OCI-LY1 (cell line): Measurements from ENCODE around the gene TIPIN.

Experiments
- H2AFZ ChIP-seq: fragments of 200-600 bp; sonication (generic), shearing (Covaris generic); 2 replicates; pipeline ENCODE4 v1.6.0; 2014; ENCODE audit warnings: antibody characterized with exemption, mild to moderate bottlenecking, low read length
- H3F3A ChIP-seq: fragments of 200-600 bp; sonication (generic), shearing (Covaris generic); 2 replicates; pipeline ENCODE4 v1.6.0; 2014; ENCODE audit warnings: mild to moderate bottlenecking, antibody characterized with exemption, low read length, moderate library complexity; ENCODE audit not compliant: insufficient read depth
- H3K27ac ChIP-seq: fragments of 200-600 bp; sonication (generic); 2 replicates; pipeline ENCODE4 v1.5.1; 2014; ENCODE audit warnings: low read length, mixed run types, mild to moderate bottlenecking, low read depth; ENCODE audit not compliant: poor library complexity, severe bottlenecking
- H3K27me3 ChIP-seq: fragments of 200-600 bp; sonication (generic); 2 replicates; pipeline ENCODE4 v1.6.0; 2014; ENCODE audit warnings: antibody characterized with exemption, mild to moderate bottlenecking, low read length, moderate library complexity; ENCODE audit not compliant: insufficient read depth
- H3K36me3 ChIP-seq: fragments of 200-600 bp; sonication (generic); 2 replicates; pipeline ENCODE4 v1.6.1; 2014; ENCODE audit warnings: mild to moderate bottlenecking, antibody characterized with exemption, low read length, moderate library complexity, mixed read lengths; ENCODE audit not compliant: insufficient read depth
- H3K4me1 ChIP-seq: fragments of 200-600 bp; sonication (generic); 2 replicates; pipeline ENCODE4 v1.5.1; 2014; ENCODE audit warnings: mild to moderate bottlenecking, low read length, moderate library complexity; ENCODE audit not compliant: insufficient read depth, severe bottlenecking
- H3K4me2 ChIP-seq: fragments of 200-600 bp; sonication (generic), shearing (Covaris generic); 2 replicates; pipeline ENCODE4 v1.6.1; 2014; ENCODE audit warnings: low read length
- H3K4me3 ChIP-seq: fragments of 200-600 bp; sonication (generic); 2 replicates; pipeline ENCODE4 v1.5.1; 2014; ENCODE audit warnings: low read length, low read depth, mild to moderate bottlenecking, mixed read lengths; ENCODE audit not compliant: poor library complexity, severe bottlenecking
- H3K79me2 ChIP-seq: fragments of 200-600 bp; shearing (Covaris generic); 2 replicates; pipeline ENCODE4 v1.6.1; 2016; ENCODE audit warnings: mixed run types, low read length, mixed read lengths; ENCODE audit not compliant: insufficient read depth
- H3K9ac ChIP-seq: fragments of 200-600 bp; sonication (generic), shearing (Covaris generic); 2 replicates; pipeline ENCODE4 v1.6.1; 2014; ENCODE audit warnings: mild to moderate bottlenecking, low read length, mixed read lengths
- H3K9me2 ChIP-seq: fragments of 200-600 bp; sonication (generic), shearing (Covaris generic); 2 replicates; pipeline ENCODE4 v1.6.1; 2014; ENCODE audit warnings: low read depth, mild to moderate bottlenecking, low read length, mixed read lengths
- H3K9me3 ChIP-seq: fragments of 200-600 bp; shearing (Covaris generic); 2 replicates; pipeline ENCODE4 v1.6.1; 2014; ENCODE audit warnings: low read length, mixed read lengths
- H4K20me1 ChIP-seq: fragments of 200-600 bp; sonication (generic), shearing (Covaris generic); 2 replicates; pipeline ENCODE4 v1.6.0; 2016; ENCODE audit warnings: mild to moderate bottlenecking, low read length; ENCODE audit not compliant: insufficient read depth
- EZH2 ChIP-seq: fragments of 200-600 bp; sonication (generic), shearing (Covaris generic); IDR thresholded peaks from 2 replicates; pipeline ENCODE4 v1.8.0; 2017; ENCODE audit warnings: borderline replicate concordance, mixed run types, mild to moderate bottlenecking, antibody characterized with exemption, low read length, moderate library complexity, mixed read lengths
- TF ChIP-seq, protein P1 (sequence below): fragments of 200-600 bp; sonication (generic), shearing (Covaris generic); IDR thresholded peaks from 2 replicates; pipeline ENCODE4 v1.5.1; 2017; ENCODE audit warnings: mild to moderate bottlenecking, antibody characterized with exemption, low read length, moderate library complexity, mixed read lengths

Gene TIPIN

GRCh38 chr15:66290518-66290917 is 66.0 kb downstream of the TIPIN start:
- TF ChIP-seq EZH2: no peak
- TF ChIP-seq, protein P1, sequence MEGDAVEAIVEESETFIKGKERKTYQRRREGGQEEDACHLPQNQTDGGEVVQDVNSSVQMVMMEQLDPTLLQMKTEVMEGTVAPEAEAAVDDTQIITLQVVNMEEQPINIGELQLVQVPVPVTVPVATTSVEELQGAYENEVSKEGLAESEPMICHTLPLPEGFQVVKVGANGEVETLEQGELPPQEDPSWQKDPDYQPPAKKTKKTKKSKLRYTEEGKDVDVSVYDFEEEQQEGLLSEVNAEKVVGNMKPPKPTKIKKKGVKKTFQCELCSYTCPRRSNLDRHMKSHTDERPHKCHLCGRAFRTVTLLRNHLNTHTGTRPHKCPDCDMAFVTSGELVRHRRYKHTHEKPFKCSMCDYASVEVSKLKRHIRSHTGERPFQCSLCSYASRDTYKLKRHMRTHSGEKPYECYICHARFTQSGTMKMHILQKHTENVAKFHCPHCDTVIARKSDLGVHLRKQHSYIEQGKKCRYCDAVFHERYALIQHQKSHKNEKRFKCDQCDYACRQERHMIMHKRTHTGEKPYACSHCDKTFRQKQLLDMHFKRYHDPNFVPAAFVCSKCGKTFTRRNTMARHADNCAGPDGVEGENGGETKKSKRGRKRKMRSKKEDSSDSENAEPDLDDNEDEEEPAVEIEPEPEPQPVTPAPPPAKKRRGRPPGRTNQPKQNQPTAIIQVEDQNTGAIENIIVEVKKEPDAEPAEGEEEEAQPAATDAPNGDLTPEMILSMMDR: no peak
- Histone ChIP-seq H3K36me3 (no peaks in the 10 kb centered on the region; the same call in 1 of the 2 replicates), H3K27ac (no peak overlapping the region), H3K9ac (no peak overlapping the region), H3K79me2 (peaks cover 16% of the 10 kb centered on the region), H2AFZ (no peak overlapping the region), H3K4me2 (no peak overlapping the region), H3K4me1 (peaks cover 78% of the 10 kb centered on the region), H3K9me2 (no peaks in the 10 kb centered on the region), H4K20me1 (no peaks in the 10 kb centered on the region), H3K9me3 (no peaks in the 10 kb centered on the region), H3F3A (peaks cover 7% of the 10 kb centered on the region; the same call in 1 of the 2 replicates), H3K27me3 (no peaks in the 10 kb centered on the region), H3K4me3 (no peak overlapping the region)

GRCh38 chr15:66290007-66290406 is 66.5 kb downstream of the TIPIN start:
- H3K4me2 ChIP-seq: no peak overlapping the region
- peaks cover 76% of the 10 kb centered on the region for H3K4me1 ChIP-seq
- no peak for TF ChIP-seq EZH2
- H3K4me3 ChIP-seq: no peak overlapping the region
- H3K27ac ChIP-seq: no peak overlapping the region
- no peaks in the 10 kb centered on the region for H3K9me3 ChIP-seq
- H3K9me2 ChIP-seq: no peaks in the 10 kb centered on the region
- peaks cover 7% of the 10 kb centered on the region; the same call in 1 of the 2 replicates for H3F3A ChIP-seq
- no peaks in the 10 kb centered on the region for H3K27me3 ChIP-seq
- H3K9ac ChIP-seq: no peak overlapping the region
- no peaks in the 10 kb centered on the region for H4K20me1 ChIP-seq
- peaks cover 11% of the 10 kb centered on the region for H3K79me2 ChIP-seq
- H2AFZ ChIP-seq: no peak overlapping the region
- no peaks in the 10 kb centered on the region for H3K36me3 ChIP-seq

- Histone ChIP-seq H3K4me2 (no peak overlapping the region), H3F3A (peaks cover 7% of the 10 kb centered on the region; the same call in 1 of the 2 replicates), H2AFZ (no peak overlapping the region), H3K27me3 (no peaks in the 10 kb centered on the region), H3K36me3 (no peaks in the 10 kb centered on the region), H3K9me2 (no peaks in the 10 kb centered on the region), H3K9me3 (no peaks in the 10 kb centered on the region), H4K20me1 (no peaks in the 10 kb centered on the region), H3K9ac (no peak overlapping the region; the same call in 1 of the 2 replicates), H3K27ac (peak overlapping the region; percentile 47), H3K4me1 (peaks cover 66% of the 10 kb centered on the region), H3K4me3 (no peak overlapping the region), H3K79me2 (0 out of 2 replicates have a peak, but pooled peaks cover 4% of the 10 kb centered on the region)
- TF ChIP-seq, protein P1: no peak
- no peak for TF ChIP-seq EZH2
Observed at GRCh38 chr15:66288551-66289185, 67.8 kb downstream of the TIPIN start.
